Right forelimb (tissue), 1 donor: Measurements from ENCODE around the gene NLGN1.
"Not testable (repeated sequence)": the region's sequence is repeated elsewhere in the genome, so short reads cannot be mapped to it uniquely, and the experiment has no call there.

Source experiments
- DNase-seq: peaks from one replicate; pipeline ENCODE4 v3.0.0-alpha.2; 2018

Gene NLGN1

GRCh38 chr3:173397161-173398110 is at the start of gene NLGN1:
NLGN1 (plus strand) TSS chr3:173397744.
- peak; percentile 85 for DNase-seq

GRCh38 chr3:173351886-173352285 is 45.7 kb upstream of the NLGN1 start:
- no peak for DNase-seq

- DNase-seq, result not testable (repeated sequence)
These were observed 44.4 kb upstream of the NLGN1 start for GRCh38 chr3:173353137-173353536.

GRCh38 chr3:173354124-173354523 is 43.4 kb upstream of the NLGN1 start:
- no peak for DNase-seq

GRCh38 chr3:173371848-173372487 is 25.6 kb upstream of the NLGN1 start:
- no peak for DNase-seq

- DNase-seq, result no peak
These were observed 16.9 kb upstream of the NLGN1 start for GRCh38 chr3:173380681-173381080.

GRCh38 chr3:173381936-173382335 is 15.6 kb upstream of the NLGN1 start:
- DNase-seq, result not testable (repeated sequence)

GRCh38 chr3:173395073-173395411 is 2.5 kb upstream of the NLGN1 start:
- no peak for DNase-seq

GRCh38 chr3:173395412-173396181 is 1.9 kb upstream of the NLGN1 start:
- peak; percentile 88 for DNase-seq

GRCh38 chr3:173396191-173397041 is 1.1 kb upstream of the NLGN1 start:
- peak; percentile 45 for DNase-seq

GRCh38 chr3:173398111-173398479 is 551 bp downstream of the NLGN1 start:
- DNase-seq, result no peak

GRCh38 chr3:173399044-173399443 is 1.5 kb downstream of the NLGN1 start:
- DNase-seq, result no peak

- no peak for DNase-seq
These were observed 3.8 kb downstream of the NLGN1 start for GRCh38 chr3:173401369-173401768.

- no peak for DNase-seq
These were observed 5.1 kb downstream of the NLGN1 start for GRCh38 chr3:173402656-173403055.

GRCh38 chr3:173403376-173403775 is 5.8 kb downstream of the NLGN1 start:
- DNase-seq, result no peak

GRCh38 chr3:173404156-173404555 is 6.6 kb downstream of the NLGN1 start:
- no peak for DNase-seq

GRCh38 chr3:173410436-173410835 is 12.9 kb downstream of the NLGN1 start:
- no peak for DNase-seq

GRCh38 chr3:173410849-173411248 is 13.3 kb downstream of the NLGN1 start:
- no peak for DNase-seq

- no peak for DNase-seq
These were observed 13.9 kb downstream of the NLGN1 start for GRCh38 chr3:173411375-173411973.

GRCh38 chr3:173416070-173416469 is 18.5 kb downstream of the NLGN1 start:
- DNase-seq, result no peak

- no peak for DNase-seq
These were observed 31.5 kb downstream of the NLGN1 start for GRCh38 chr3:173429076-173429475.

GRCh38 chr3:173429527-173429926 is 32.0 kb downstream of the NLGN1 start:
- no peak for DNase-seq
